ENCODE measurements around the gene IFITM1. TPM values are rescaled to one million over a fixed set of nuclear protein-coding genes. Genes with fewer than 3 reads are reported as not detected.
"Not testable (repeated sequence)": the region's sequence is repeated elsewhere in the genome, so short reads cannot be mapped to it uniquely, and the experiment has no call there.

Gene IFITM1
- total RNA-seq, 1 donor from 2014 or later: 344 TPM

GRCh38 chr11:281486-282161 is 32.2 kb upstream of the IFITM1 start:
- DNase-seq (ENCODE audit: low spot score) (peak; percentile 51), ATAC-seq (no peak)
- intact Hi-C loops (cut with DNase I): no loop called here

GRCh38 chr11:282171-282570 is 31.7 kb upstream of the IFITM1 start:
- ATAC-seq (no peak), DNase-seq (ENCODE audit: low spot score) (peak; percentile 49)
- intact Hi-C loops (cut with DNase I): no loop called here

GRCh38 chr11:282630-283360 is 31.0 kb upstream of the IFITM1 start:
- intact Hi-C loops (cut with DNase I): no loop called here
- peak; percentile 46 for DNase-seq (ENCODE audit: low spot score)
- ATAC-seq: no peak

- intact Hi-C loops (cut with DNase I): no loop called here
- peak; percentile 17 for DNase-seq (ENCODE audit: low spot score)
- ATAC-seq: no peak
These were observed 30.3 kb upstream of the IFITM1 start for GRCh38 chr11:283405-284104.

- intact Hi-C loops (cut with DNase I): no loop called here
- no peak for ATAC-seq
- peak; percentile 55 for DNase-seq (ENCODE audit: low spot score)
These were observed 29.5 kb upstream of the IFITM1 start for GRCh38 chr11:284105-285020.

GRCh38 chr11:285021-285893 is 28.6 kb upstream of the IFITM1 start:
- intact Hi-C loops (cut with DNase I): no loop called here
- no peak for ATAC-seq
- DNase-seq (ENCODE audit: low spot score): peak; percentile 53

DNA sequence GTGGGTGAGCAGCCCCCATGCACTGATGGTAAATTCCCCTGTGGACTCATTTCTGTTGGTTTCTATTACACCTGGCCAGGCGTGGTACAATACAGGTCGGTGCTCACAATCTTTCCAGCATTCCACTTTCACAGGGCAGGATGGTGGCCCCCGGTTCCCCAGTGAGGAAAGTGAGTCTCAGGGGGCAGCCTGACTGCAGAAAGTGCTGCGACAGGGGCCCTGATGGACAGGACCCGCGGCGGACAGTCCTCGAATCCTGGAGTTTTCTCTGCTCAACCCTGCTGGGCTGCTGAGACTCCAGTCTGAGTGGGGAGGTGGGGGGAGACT is 28.0 kb upstream of the IFITM1 start:
- DNase-seq (ENCODE audit: low spot score): peak; percentile 45
- intact Hi-C loops (cut with DNase I): no loop called here
- ATAC-seq: no peak

DNA sequence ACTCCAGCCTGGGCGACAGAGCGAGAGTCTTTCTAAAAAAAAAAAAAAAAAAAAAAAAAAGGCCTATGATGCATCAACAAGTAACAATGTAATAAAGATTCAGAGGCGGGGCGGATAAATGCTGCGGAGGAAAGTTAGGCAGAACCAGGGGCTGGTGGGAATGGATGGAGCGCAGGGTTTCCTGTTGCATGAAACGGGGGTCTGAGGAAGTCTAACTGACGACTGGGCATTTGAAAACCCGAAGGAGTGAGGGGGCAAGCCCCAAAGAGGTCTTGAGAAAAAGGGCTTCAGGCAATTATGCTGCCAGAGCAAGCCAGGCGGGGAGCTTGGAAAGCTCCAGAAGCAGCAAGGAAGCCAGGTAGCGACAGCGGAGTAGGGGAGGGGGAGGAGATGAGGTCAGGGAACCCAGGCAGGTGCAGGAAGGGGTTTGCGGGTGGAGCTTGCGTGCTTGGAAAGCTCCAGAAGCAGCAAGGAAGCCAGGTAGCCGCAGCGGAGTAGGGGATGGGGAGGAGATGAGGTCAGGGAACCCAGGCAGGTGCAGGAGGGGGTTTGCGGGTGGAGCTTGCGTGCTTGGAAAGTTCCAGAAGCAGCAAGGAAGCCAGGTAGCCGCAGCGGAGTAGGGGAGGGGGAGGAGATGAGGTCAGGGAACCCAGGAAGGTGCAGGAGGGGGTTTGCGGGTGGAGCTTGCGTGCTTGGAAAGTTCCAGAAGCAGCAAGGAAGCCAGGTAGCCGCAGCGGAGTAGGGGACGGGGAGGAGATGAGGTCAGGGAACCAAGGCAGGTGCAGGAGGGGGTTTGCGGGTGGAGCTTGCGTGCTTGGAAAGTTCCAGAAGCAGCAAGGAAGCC is 26.6 kb upstream of the IFITM1 start:
- peak; percentile 61 for DNase-seq (ENCODE audit: low spot score)
- ATAC-seq; intact Hi-C loops (cut with DNase I): not testable (repeated sequence)

- intact Hi-C loops (cut with DNase I): no loop called here
These were observed 25.9 kb upstream of the IFITM1 start for GRCh38 chr11:287821-288477.

GRCh38 chr11:288478-289397 is 25.1 kb upstream of the IFITM1 start, which contains the start of gene PGGHG:
PGGHG (plus strand) TSS chr11:289126; CDS start chr11:289817, 691 bp downstream.
- DNase-seq (ENCODE audit: low spot score): peak; percentile 85

More at GRCh38 chr11:287821-288477, 25.9 kb upstream of the IFITM1 start:
- peak; percentile 64 for DNase-seq (ENCODE audit: low spot score)
- ATAC-seq: no peak

DNA sequence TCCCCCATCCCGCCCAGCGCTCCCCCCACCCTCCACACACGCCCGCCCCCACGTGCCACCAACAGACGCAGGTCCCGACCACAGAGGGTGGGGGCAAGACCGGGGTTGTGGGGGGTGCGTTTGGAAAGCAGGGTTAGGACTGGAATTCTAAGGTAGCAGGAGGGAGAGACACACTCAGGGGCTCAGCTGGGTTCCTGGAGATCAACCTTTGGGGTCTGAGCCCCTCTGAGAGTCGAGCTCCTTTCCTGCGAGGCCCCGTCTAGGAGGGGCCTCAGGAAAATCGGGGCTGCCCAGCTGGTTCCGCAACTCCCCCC is 24.5 kb upstream of the IFITM1 start:
- intact Hi-C loops (cut with DNase I): no loop called here
- ATAC-seq (no peak), DNase-seq (ENCODE audit: low spot score) (no peak)

More at GRCh38 chr11:288478-289397, 25.1 kb upstream of the IFITM1 start, which contains the start of gene PGGHG:
- intact Hi-C loops (cut with DNase I): no loop called here
- ATAC-seq: peak; percentile 53

- ATAC-seq (no peak), DNase-seq (ENCODE audit: low spot score) (peak; percentile 57)
These were observed 23.9 kb upstream of the IFITM1 start for GRCh38 chr11:289712-290620.

GRCh38 chr11:290621-291231 is 23.1 kb upstream of the IFITM1 start:
- DNase-seq (ENCODE audit: low spot score): peak; percentile 54
- peak; percentile 2 for ATAC-seq
- intact Hi-C loops (cut with DNase I): no loop called here

More at GRCh38 chr11:289712-290620, 23.9 kb upstream of the IFITM1 start:
- intact Hi-C loops (cut with DNase I): no loop called here

Measured in sciatic nerve (tissue), 2 donors.